GM21619 (cell line): Measurements from ENCODE around the gene TTC39B.
A peak's percentile ranks its signal among the peaks of the same experiment; 100 is the strongest.
"Not testable (repeated sequence)": the region's sequence is repeated elsewhere in the genome, so short reads cannot be mapped to it uniquely, and the experiment has no call there.

Source experiments
- ATAC-seq: cut with Tn5 transposase; IDR thresholded peaks from one replicate; pipeline ENCODE4 v1.9.1; 2021; ENCODE audit not compliant: unreplicated experiment

Gene TTC39B

DNA sequence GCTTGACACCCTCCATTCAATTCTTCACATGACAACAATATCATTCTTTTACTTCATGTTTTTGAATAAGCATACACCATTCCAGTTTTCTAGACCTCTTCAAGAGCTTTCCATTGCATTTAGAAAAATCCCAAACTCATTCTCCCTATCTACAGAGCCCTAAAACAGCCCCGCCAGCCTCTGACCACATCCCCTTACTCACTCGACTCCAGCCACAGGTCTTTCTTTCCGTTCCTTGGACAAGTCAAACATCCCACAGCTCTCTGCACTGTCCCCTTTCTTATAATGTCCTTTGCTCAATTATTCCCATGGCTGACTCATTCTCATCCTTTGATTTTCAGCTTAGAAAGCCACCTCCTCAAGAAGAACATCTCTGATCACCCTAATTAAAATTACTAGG is 38.2 kb downstream of the TTC39B start:
- ATAC-seq: no peak

DNA sequence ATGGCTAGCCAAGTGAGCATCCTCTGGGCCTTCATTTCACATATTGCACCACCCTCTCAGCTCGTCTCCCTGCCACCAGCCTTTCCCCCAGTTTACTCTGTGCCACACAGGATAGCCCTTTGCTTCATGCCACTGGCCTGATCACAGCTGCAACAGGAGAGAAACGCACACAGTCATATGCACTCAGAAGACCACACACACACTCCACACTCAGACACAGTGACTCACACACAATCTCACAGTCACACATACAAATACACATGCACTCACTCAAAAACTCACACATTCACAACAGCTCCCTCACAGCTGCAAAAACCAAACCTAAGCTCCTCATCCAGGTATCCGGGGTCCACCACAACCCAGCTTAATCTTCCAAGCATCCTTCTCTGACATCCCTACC is 38.7 kb downstream of the TTC39B start:
- no peak for ATAC-seq

- ATAC-seq: no peak
Observed at GRCh38 chr9:15264918-15265317, 42.1 kb downstream of the TTC39B start.

DNA sequence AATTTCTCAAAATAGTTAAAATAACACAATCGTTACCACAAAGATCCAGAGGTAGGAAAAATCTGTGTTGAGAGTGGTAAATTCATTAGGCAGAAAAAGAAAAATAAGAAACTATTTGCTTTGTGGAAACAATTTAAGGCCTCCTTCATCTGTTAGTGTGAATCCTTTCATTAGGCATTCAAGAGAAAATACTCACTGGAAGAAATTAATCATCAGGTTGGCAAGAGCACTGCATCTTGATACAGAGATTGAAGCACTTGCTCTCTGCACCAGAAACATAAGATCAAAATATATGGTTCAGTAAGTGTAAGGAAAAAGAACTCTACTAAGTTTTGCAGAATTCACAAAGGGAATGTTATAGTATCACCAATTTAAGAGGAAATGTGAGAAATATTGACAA is 44.4 kb downstream of the TTC39B start:
- ATAC-seq: no peak

DNA sequence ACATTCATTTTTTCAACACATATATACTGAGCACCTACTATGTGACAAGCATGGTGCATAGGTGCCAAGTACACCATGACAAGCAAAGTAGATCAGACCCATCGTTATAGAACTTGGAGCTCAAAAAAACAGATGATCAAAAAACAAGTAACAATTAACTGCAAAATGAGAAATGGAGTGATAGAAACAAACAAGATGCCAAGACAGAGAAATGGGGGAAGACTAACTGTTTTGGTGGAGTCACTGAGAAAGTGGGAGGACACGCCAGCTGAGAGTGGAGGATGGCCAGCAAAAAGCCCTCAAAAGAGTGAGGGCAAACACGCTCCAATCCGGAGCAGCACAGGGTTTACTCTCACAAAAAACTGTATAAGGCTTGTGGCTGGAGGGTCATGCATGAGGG is 50.6 kb downstream of the TTC39B start:
- no peak for ATAC-seq

GRCh38 chr9:15253786-15254185 is 53.2 kb downstream of the TTC39B start:
- no peak for ATAC-seq

GRCh38 chr9:15253197-15253596 is 53.8 kb downstream of the TTC39B start:
- ATAC-seq: no peak

- ATAC-seq: no peak
Observed at GRCh38 chr9:15249981-15250380, 57.0 kb downstream of the TTC39B start.

- no peak for ATAC-seq
Observed at GRCh38 chr9:15249042-15249818, 57.8 kb downstream of the TTC39B start.

GRCh38 chr9:15248621-15249020 is 58.4 kb downstream of the TTC39B start:
- no peak for ATAC-seq

DNA sequence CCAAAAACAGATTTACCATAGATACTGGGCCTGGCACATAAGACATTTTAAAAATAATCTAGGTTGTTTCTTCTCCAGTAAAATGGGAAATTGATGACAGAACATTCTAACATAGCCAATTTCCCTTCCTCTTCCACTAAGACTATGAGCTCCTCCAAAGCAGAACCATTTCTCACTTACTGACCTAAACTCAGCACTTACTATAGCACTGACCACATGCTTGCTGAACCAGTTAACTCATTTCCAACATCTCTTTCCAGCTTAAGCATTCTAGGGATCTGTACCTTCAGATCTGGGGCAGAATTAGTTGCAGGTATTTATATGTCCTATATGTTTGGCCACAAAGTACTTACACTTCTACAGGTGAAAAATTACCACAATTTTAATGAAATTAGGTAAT is 58.9 kb downstream of the TTC39B start:
- no peak for ATAC-seq

DNA sequence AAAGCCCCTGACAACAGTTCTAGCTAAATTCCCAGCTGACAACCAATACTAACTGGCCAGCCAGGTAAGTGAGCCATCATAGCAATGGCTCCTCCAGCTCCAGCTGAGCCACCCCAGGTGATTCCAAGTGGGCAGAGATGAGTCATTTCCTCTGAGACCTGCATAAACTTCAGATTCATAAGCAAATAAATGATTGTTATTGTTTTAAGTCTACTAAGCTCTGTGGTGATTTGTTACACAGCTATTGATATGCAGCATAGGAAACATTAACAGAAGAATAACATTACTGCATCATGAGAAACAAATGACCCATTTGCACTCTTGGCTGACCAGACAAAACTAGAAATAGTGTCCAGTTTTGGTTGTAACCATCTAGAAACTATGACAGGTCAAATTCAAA is 60.3 kb downstream of the TTC39B start:
- no peak for ATAC-seq

GRCh38 chr9:15246243-15246642 is 60.8 kb downstream of the TTC39B start:
- ATAC-seq: no peak

DNA sequence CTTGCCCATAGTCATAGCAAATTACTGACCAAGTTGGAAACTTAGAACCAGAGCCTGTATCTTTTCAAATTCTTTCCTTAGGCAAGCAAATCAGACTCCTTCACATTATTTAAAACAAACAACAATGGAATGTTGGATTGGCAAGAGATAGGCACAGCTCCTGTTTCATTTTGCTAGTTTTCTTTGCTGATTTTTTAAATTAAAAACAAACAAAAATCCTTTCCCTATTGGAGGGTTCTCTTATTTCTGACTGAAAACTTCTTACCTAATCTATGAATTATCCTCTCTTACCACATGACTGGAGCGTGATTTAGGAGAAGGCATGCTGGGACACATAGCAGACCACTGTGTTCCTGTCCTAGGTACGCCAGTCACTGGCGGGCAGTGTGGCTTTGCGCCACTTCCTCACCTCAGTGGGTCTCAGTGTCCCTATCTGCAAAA is 63.0 kb downstream of the TTC39B start:
- ATAC-seq: no peak

- ATAC-seq: no peak
Observed at GRCh38 chr9:15243081-15243480, 63.9 kb downstream of the TTC39B start.

GRCh38 chr9:15240927-15241326 is 66.1 kb downstream of the TTC39B start:
- no peak for ATAC-seq

GRCh38 chr9:15239816-15240215 is 67.2 kb downstream of the TTC39B start:
- no peak for ATAC-seq

DNA sequence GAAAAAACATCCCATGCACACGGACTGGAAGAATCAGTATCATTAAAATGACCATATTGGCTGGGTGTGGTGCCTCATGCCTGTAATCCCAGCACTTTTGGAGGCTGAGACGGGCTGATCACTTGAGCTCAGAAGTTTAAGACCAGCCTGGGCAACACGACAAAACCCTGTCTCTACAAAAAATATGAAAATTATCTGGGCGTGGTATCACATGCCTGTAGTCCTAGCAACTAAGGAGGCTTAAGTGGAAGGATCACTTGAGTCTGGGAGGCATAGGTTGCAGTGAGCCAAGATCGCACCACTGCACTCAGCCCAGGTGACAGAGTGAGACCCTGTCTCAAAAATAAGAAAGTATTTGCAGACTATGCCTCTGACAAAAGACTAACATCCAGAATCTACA is 68.4 kb downstream of the TTC39B start:
- ATAC-seq: no peak

DNA sequence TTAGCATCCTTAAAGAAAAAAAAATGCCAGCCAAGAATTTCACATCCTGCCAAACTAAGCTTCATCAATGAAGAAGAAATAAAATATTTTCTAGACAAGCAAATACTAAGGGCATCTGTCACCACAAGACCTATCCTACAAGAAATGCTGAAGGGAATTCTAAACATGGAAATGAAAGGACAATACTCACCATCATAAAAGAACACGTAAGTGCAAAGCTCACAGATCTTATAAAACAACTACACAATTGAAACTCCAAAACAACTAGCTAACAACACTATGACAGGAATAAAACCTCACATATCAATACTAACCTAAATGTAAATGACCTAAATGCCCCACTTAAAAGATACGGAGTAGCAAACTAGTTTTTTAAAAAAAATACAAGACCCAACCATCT is 71.4 kb downstream of the TTC39B start:
- ATAC-seq: no peak

DNA sequence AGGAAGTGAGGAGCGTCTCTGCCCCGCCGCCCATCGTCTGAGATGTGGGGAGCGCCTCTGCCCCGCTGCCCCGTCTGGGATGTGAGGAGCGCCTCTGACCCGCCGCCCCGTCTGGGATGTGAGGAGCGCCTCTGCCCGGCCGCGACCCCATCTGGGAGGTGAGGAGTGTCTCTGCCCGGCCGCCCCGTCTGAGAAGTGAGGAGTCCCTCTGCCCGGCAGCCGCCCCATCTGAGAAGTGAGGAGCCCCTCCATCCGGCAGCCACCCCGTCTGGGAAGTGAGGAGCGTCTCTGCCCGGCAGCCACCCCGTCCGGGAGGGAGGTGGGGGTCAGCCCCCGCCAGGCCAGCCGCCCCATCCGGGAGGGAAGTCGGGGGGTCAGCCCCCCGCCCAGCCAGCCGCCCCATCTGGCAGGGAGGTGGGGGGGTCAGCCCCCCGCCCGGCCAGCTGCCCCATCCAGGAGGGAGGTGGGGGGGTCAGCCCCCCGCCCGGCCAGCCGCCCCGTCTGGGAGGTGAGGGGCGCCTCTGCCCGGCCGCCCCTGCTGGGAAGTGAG is 73.0 kb downstream of the TTC39B start:
- ATAC-seq: not testable (repeated sequence)

DNA sequence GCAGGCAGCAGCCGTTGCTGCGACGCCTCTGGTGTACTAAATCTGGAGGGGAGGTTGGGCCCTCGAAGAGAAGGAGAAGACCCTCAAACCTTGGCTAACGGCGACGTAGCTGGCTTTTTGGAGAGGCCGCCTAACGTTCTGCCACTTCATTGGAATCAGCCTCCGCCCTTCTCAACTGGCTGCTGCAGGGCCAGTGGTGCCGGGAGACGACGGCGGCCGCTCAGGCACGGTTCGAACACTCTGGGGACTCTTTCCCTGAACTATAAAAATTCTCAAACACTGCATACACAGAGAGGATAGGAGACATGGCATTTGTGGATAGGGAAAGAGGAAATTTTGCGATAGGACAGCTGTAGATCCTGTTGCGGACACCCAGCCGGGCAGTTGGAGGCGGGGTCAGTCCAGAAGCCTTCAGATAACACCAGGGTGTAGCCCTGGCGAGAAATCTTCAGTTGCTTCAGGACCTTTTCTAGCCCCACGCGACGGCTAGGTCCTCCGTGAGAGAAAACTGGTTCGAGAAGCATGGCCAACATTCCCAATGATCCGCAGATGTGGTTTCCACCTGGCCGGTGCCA is 74.2 kb downstream of the TTC39B start:
- ATAC-seq: not testable (repeated sequence)

GRCh38 chr9:15231788-15232635 is 75.0 kb downstream of the TTC39B start:
- peak; percentile 53 for ATAC-seq
